Karpas-422 (cell line): ENCODE results near the gene ANKRD13B. TPM values are rescaled to one million over a fixed set of nuclear protein-coding genes. Genes with fewer than 3 reads are reported as not detected.

Experiments used
- DNase-seq: peaks from one replicate; pipeline ENCODE4 v3.0.0-alpha.2; 2015
- H2AFZ ChIP-seq: fragments of 200-600 bp; sonication (generic); 2 replicates; pipeline ENCODE4 v1.6.1; 2014; ENCODE audit warnings: antibody characterized with exemption, low read length, mixed read lengths
- H3K27ac ChIP-seq: fragments of 200-600 bp; sonication (generic); 2 replicates; pipeline ENCODE4 v1.5.1; 2014; ENCODE audit warnings: mild to moderate bottlenecking, low read length, moderate library complexity
- H3K27me3 ChIP-seq: fragments of 200-600 bp; sonication (generic); 2 replicates; pipeline ENCODE4 v1.6.1; 2014; ENCODE audit warnings: low read length, mixed read lengths
- H3K36me3 ChIP-seq: fragments of 200-600 bp; sonication (generic); 2 replicates; pipeline ENCODE4 v1.6.1; 2014; ENCODE audit warnings: low read length, mixed read lengths; ENCODE audit not compliant: insufficient read depth
- H3K4me1 ChIP-seq: fragments of 200-600 bp; sonication (generic); 2 replicates; pipeline ENCODE4 v1.6.1; 2014; ENCODE audit warnings: mild to moderate bottlenecking, low read length, mixed read lengths
- H3K4me2 ChIP-seq: fragments of 200-600 bp; sonication (generic); 2 replicates; pipeline ENCODE4 v1.6.1; 2014; ENCODE audit warnings: low read length, low read depth, mild to moderate bottlenecking; ENCODE audit not compliant: poor library complexity, severe bottlenecking
- H3K4me3 ChIP-seq: fragments of 200-600 bp; sonication (generic); 2 replicates; pipeline ENCODE4 v1.5.1; 2014; ENCODE audit warnings: mild to moderate bottlenecking, antibody characterized with exemption, low read length, mixed read lengths
- H3K79me2 ChIP-seq: fragments of 200-600 bp; sonication (generic); 2 replicates; pipeline ENCODE4 v1.6.1; 2014; ENCODE audit warnings: mild to moderate bottlenecking, low read length, mixed read lengths
- H3K9ac ChIP-seq: fragments of 200-600 bp; sonication (generic); 2 replicates; pipeline ENCODE4 v1.6.0; 2014; ENCODE audit warnings: low read length
- H3K9me2 ChIP-seq: fragments of 200-600 bp; sonication (generic), shearing (Covaris generic); replicated peaks from 2 replicates; pipeline ENCODE4 v1.6.0; 2014; ENCODE audit warnings: mild to moderate bottlenecking, low read length, moderate library complexity; ENCODE audit not compliant: insufficient read depth
- H3K9me3 ChIP-seq: fragments of 300-700, 200-600 bp; sonication (generic); 2 replicates; pipeline ENCODE4 v1.6.1; 2014; ENCODE audit warnings: low read length, mixed read lengths
- H4K20me1 ChIP-seq: fragments of 200-600 bp; sonication (generic); 2 replicates; pipeline ENCODE4 v1.6.1; 2014; ENCODE audit warnings: mild to moderate bottlenecking, antibody characterized with exemption, low read length, low read depth; ENCODE audit not compliant: insufficient read depth
- total RNA-seq: library from RNA; depleted of rRNA; stranded (reverse); fragments of >200 nt; shearing (Covaris generic); gene quantifications from 2 replicates; pipeline ENCODE4 v1.2.3, GENCODE V29; 2014; ENCODE audit warnings: low replicate concordance

The ANKRD13B gene
- total RNA-seq, 1 experiment from 2014 or later, result 3.5 TPM

DNA sequence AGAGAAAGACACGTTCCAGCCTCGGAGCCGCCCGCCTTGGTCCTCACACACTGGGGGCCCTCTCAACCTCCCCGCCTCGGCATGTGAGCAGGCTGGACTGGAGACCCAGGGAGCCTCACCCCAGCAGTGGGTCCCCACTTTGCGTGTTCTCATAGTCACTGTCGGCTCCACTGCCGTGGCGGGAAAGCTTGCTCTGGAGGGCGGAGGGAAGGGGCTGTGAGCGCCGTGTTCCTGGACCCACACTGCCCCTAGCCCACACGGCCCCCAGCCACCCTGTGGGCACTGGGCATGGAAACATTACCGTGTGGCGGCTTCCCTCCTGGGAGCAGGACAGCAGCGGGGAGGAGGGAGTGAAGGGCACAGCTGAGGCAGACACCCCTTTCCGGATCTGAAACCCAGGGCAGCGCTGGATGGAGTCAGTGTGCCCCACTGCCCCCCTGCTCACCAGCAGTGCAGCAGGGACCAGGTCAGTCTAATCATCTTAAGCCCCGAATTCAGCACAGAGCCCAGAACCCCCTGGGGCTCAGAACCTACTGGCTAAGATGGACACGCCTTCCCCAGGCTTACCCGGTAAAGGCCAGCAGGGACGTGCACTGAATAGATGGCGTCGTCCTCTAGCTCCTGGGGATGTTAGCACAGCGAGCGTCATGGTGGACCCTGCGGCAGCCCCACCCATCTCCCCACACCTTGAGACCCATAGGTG, 17.3 kb upstream of the ANKRD13B start:
- H3K27ac ChIP-seq, result no peak overlapping the region
- no peaks in the 10 kb centered on the region for H3K9me3 ChIP-seq
- peaks cover 8% of the 10 kb centered on the region; the same call in 1 of the 2 replicates for H3K36me3 ChIP-seq
- no peak for DNase-seq
- no peak overlapping the region for H3K4me3 ChIP-seq
- no peaks in the 10 kb centered on the region for H4K20me1 ChIP-seq
- H2AFZ ChIP-seq, result no peak overlapping the region
- no peak overlapping the region for H3K4me2 ChIP-seq
- peaks cover 3% of the 10 kb centered on the region for H3K4me1 ChIP-seq
- peaks cover 5% of the 10 kb centered on the region; the same call in 1 of the 2 replicates for H3K79me2 ChIP-seq
- no peak overlapping the region for H3K9ac ChIP-seq
- no peaks in the 10 kb centered on the region for H3K27me3 ChIP-seq
- H3K9me2 ChIP-seq, result no peaks in the 10 kb centered on the region

- Histone ChIP-seq H3K9me3 (no peaks in the 10 kb centered on the region), H3K27ac (no peak overlapping the region), H3K36me3 (peaks cover 14% of the 10 kb centered on the region; the same call in 1 of the 2 replicates), H2AFZ (no peak overlapping the region), H3K4me2 (no peak overlapping the region), H3K79me2 (peaks cover 5% of the 10 kb centered on the region; the same call in 1 of the 2 replicates), H3K9me2 (no peaks in the 10 kb centered on the region), H3K9ac (no peak overlapping the region), H3K4me1 (peaks cover 10% of the 10 kb centered on the region), H3K27me3 (no peaks in the 10 kb centered on the region), H3K4me3 (no peak overlapping the region), H4K20me1 (no peaks in the 10 kb centered on the region)
- no peak for DNase-seq
Measured at GRCh38 chr17:29576214-29577000, 16.5 kb upstream of the ANKRD13B start.

DNA sequence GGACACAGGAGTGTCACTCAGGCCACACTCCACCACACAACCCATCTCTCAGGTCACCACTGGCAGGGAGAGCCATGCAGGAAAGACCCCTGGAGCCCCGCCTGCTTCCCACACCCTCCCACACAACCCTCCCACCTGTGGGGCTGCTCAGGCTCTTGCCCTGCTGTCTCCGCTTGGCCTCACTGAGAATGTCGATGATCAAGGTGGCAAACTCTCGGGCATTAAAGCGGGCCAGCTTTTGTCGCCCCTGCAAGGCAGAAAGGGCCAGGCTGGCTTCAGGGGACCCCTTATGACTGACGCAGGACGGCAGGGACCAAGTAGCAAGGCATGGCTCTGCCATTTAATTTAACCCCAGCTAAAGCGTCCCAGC, 15.9 kb upstream of the ANKRD13B start:
- H3K36me3 ChIP-seq, result peaks cover 15% of the 10 kb centered on the region
- no peaks in the 10 kb centered on the region for H4K20me1 ChIP-seq
- H3K79me2 ChIP-seq, result peaks cover 5% of the 10 kb centered on the region; the same call in 1 of the 2 replicates
- H3K9me3 ChIP-seq, result no peaks in the 10 kb centered on the region
- no peak for DNase-seq
- no peaks in the 10 kb centered on the region for H3K27me3 ChIP-seq
- H3K4me3 ChIP-seq, result no peak overlapping the region
- no peak overlapping the region for H3K9ac ChIP-seq
- H3K9me2 ChIP-seq, result no peaks in the 10 kb centered on the region
- H3K4me1 ChIP-seq, result peaks cover 14% of the 10 kb centered on the region
- H3K4me2 ChIP-seq, result no peak overlapping the region
- no peak overlapping the region for H2AFZ ChIP-seq
- H3K27ac ChIP-seq, result no peak overlapping the region

GRCh38 chr17:29577385-29578211, 15.3 kb upstream of the ANKRD13B start:
- H4K20me1 ChIP-seq, result no peaks in the 10 kb centered on the region

DNA sequence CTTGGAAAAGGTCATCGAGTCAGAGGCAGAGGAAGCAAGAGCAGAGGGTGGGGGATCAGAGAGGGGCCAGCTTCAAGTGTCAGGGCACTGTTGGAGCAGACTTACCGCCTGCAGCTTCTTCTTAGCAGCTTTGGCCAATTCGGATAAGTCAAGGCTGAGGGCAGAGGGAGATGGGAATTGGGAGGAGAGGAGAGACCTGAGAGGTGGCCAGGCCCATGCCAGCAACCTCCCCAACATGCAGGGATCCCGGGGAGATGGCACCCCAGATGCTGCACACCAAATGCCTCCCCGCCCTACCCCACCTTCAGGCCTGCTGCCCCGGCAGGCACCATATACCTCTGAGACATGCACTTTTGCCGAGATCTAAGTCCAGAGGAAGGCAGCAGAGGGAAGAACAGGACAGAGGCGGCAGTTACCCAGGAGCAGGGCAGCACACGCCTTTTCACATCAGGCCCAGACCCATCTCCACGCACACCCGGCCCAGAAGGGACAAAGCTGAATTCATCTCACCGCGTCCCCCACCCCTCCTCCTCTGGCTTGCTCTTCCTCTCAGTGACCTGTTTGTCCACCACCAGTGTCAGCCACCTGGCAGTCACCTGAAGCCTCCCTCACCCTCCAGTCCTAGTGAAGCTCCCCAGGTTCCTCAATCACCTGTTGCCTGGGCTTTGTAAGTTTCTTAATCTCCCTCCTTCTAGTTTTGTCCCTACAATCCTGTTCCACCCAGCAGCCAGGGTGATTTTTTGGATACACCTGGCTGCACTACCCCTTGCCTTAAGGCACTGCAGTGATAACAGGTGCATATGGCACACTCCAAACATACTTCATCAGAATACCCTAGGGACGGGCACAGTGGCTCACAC, 14.1 kb upstream of the ANKRD13B start:
- peaks cover 20% of the 10 kb centered on the region for H3K79me2 ChIP-seq
- H3K36me3 ChIP-seq, result peaks cover 28% of the 10 kb centered on the region
- H2AFZ ChIP-seq, result no peak overlapping the region
- H3K9ac ChIP-seq, result no peak overlapping the region
- no peak overlapping the region for H3K4me3 ChIP-seq
- H3K9me2 ChIP-seq, result no peaks in the 10 kb centered on the region
- H3K27me3 ChIP-seq, result no peaks in the 10 kb centered on the region
- no peak overlapping the region for H3K4me2 ChIP-seq
- H3K4me1 ChIP-seq, result peaks cover 14% of the 10 kb centered on the region
- DNase-seq, result no peak
- H3K9me3 ChIP-seq, result no peaks in the 10 kb centered on the region; the same call in 1 of the 2 replicates
- H3K27ac ChIP-seq, result no peak overlapping the region
- no peaks in the 10 kb centered on the region for H4K20me1 ChIP-seq

More at GRCh38 chr17:29577385-29578211, 15.3 kb upstream of the ANKRD13B start:
- H3K79me2 ChIP-seq, result peaks cover 8% of the 10 kb centered on the region; the same call in 1 of the 2 replicates
- H3K4me3 ChIP-seq, result no peak overlapping the region
- H3K4me1 ChIP-seq, result peaks cover 14% of the 10 kb centered on the region
- no peaks in the 10 kb centered on the region for H3K9me2 ChIP-seq
- no peak for DNase-seq
- no peak overlapping the region for H3K9ac ChIP-seq
- H3K27ac ChIP-seq, result no peak overlapping the region
- no peaks in the 10 kb centered on the region for H3K27me3 ChIP-seq
- no peak overlapping the region for H3K4me2 ChIP-seq
- no peak overlapping the region for H2AFZ ChIP-seq
- H3K36me3 ChIP-seq, result peaks cover 18% of the 10 kb centered on the region
- no peaks in the 10 kb centered on the region for H3K9me3 ChIP-seq

GRCh38 chr17:29579866-29580771, 12.8 kb upstream of the ANKRD13B start:
- no peaks in the 10 kb centered on the region for H4K20me1 ChIP-seq
- peak overlapping the region; percentile 45; the same call in 1 of the 2 replicates for H3K27ac ChIP-seq
- no peak overlapping the region for H2AFZ ChIP-seq
- peak overlapping the region; percentile 47; the same call in 1 of the 2 replicates for H3K9ac ChIP-seq
- H3K79me2 ChIP-seq, result peaks cover 33% of the 10 kb centered on the region
- peak; percentile 95 for DNase-seq
- H3K9me2 ChIP-seq, result no peaks in the 10 kb centered on the region
- H3K4me3 ChIP-seq, result no peak overlapping the region
- H3K27me3 ChIP-seq, result no peaks in the 10 kb centered on the region
- no peaks in the 10 kb centered on the region; the same call in 1 of the 2 replicates for H3K9me3 ChIP-seq
- H3K36me3 ChIP-seq, result peaks cover 31% of the 10 kb centered on the region
- H3K4me1 ChIP-seq, result peaks cover 20% of the 10 kb centered on the region
- H3K4me2 ChIP-seq, result no peak overlapping the region
